Mesenchymal stem cell (in vitro differentiated cells and primary cell): Measurements from ENCODE around the gene SMIM44.

ENCODE experiments used
- DNase-seq: peaks from one replicate; pipeline ENCODE4 v3.0.0-alpha.2; 2013
- H2AFZ ChIP-seq: one replicate; pipeline ENCODE4 v1.6.1; 2013; ENCODE audit warnings: low read depth, mild to moderate bottlenecking, control low read depth, inconsistent platforms, low read length, moderate library complexity
- H2AK5ac ChIP-seq: 2 replicates; pipeline ENCODE4 v1.6.1; 2013; ENCODE audit warnings: low read length, moderate library complexity, mild to moderate bottlenecking, inconsistent platforms; ENCODE audit not compliant: severe bottlenecking
- H2BK120ac ChIP-seq: one replicate; pipeline ENCODE4 v1.6.1; 2013; ENCODE audit warnings: low read depth, mild to moderate bottlenecking, inconsistent platforms, low read length, moderate library complexity
- H2BK12ac ChIP-seq, 2 experiments: one replicate each; pipeline ENCODE4 v1.6.1; 2013; ENCODE audit warnings: inconsistent platforms in 2 of 2, low read length in 2 of 2, mild to moderate bottlenecking in 2 of 2, moderate library complexity in 2 of 2, control low read depth in 1 of 2
- H2BK15ac ChIP-seq: one replicate; pipeline ENCODE4 v1.6.1; 2013; ENCODE audit warnings: mild to moderate bottlenecking, low read depth, inconsistent platforms; ENCODE audit not compliant: poor library complexity, severe bottlenecking
- H2BK5ac ChIP-seq: 2 replicates; pipeline ENCODE4 v1.6.1; 2013; ENCODE audit warnings: low read depth, mild to moderate bottlenecking, low read length, control low read depth, inconsistent platforms; ENCODE audit not compliant: poor library complexity, severe bottlenecking
- H3K14ac ChIP-seq, 2 experiments: one replicate each; pipeline ENCODE4 v1.6.1; 2013; ENCODE audit warnings: inconsistent platforms in 2 of 2, low read length in 2 of 2, control low read depth in 1 of 2, mild to moderate bottlenecking in 1 of 2, moderate library complexity in 1 of 2
- H3K18ac ChIP-seq, 2 experiments: one replicate each; pipeline ENCODE4 v1.6.1; 2013; ENCODE audit warnings: inconsistent platforms in 2 of 2, low read length in 2 of 2, control low read depth in 1 of 2, low read depth in 1 of 2, mild to moderate bottlenecking in 1 of 2
- H3K23ac ChIP-seq, 2 experiments: one replicate each; pipeline ENCODE4 v1.6.1; 2013; ENCODE audit warnings: inconsistent platforms in 2 of 2, low read length in 2 of 2, mild to moderate bottlenecking in 2 of 2, moderate library complexity in 2 of 2, control low read depth in 1 of 2
- H3K27ac ChIP-seq: 2 replicates; pipeline ENCODE4 v1.5.1; 2013; ENCODE audit warnings: mild to moderate bottlenecking, moderate library complexity, low read length, control low read depth, inconsistent platforms; ENCODE audit not compliant: poor library complexity, severe bottlenecking
- H3K27me3 ChIP-seq, 2 experiments: 2 replicates each; pipeline versions ENCODE4 v1.6.1 to v1.7.0; 2013; ENCODE audit warnings: low read length in 2 of 2, mild to moderate bottlenecking in 2 of 2, moderate library complexity in 2 of 2, control low read depth in 1 of 2, inconsistent platforms in 1 of 2; ENCODE audit not compliant: control insufficient read depth in 1 of 2, insufficient read depth in 1 of 2
- H3K36me3 ChIP-seq, 2 experiments: 2 replicates each; pipeline versions ENCODE4 v1.6.1 to v1.7.0; 2013; ENCODE audit warnings: low read length in 2 of 2, control low read depth in 1 of 2, inconsistent platforms in 1 of 2, low read depth in 1 of 2, mild to moderate bottlenecking in 1 of 2; ENCODE audit not compliant: insufficient read depth in 2 of 2, control insufficient read depth in 1 of 2
- H3K4ac ChIP-seq, 2 experiments: one replicate each; pipeline ENCODE4 v1.6.1; 2013; ENCODE audit warnings: inconsistent platforms in 2 of 2, low read length in 2 of 2, mild to moderate bottlenecking in 2 of 2, moderate library complexity in 2 of 2, control low read depth in 1 of 2, low read depth in 1 of 2
- H3K4me1 ChIP-seq: 2 replicates; pipeline ENCODE4 v1.6.1; 2013; ENCODE audit warnings: low read depth, low read length, control low read depth; ENCODE audit not compliant: control insufficient read depth, insufficient read depth
- H3K4me2 ChIP-seq: 2 replicates; pipeline ENCODE4 v1.6.1; 2013; ENCODE audit warnings: low read length, mild to moderate bottlenecking, inconsistent platforms; ENCODE audit not compliant: poor library complexity, severe bottlenecking
- H3K4me3 ChIP-seq, 2 experiments: 2 replicates each; pipeline versions ENCODE4 v1.5.1 to v1.7.0; 2013; ENCODE audit warnings: low read length in 2 of 2, mild to moderate bottlenecking in 2 of 2, control low read depth in 1 of 2, low read depth in 1 of 2; ENCODE audit not compliant: insufficient read depth in 1 of 2
- H3K79me1 ChIP-seq: replicated peaks from 2 replicates; pipeline ENCODE4 v1.6.1; 2013; ENCODE audit warnings: mild to moderate bottlenecking, control low read depth, low read length, inconsistent platforms; ENCODE audit not compliant: poor library complexity, severe bottlenecking
- H3K9ac ChIP-seq: 2 replicates; pipeline ENCODE4 v1.7.0; 2013; ENCODE audit warnings: mild to moderate bottlenecking, low read length, moderate library complexity
- H3K9me3 ChIP-seq: 2 replicates; pipeline ENCODE4 v1.7.0; 2013; ENCODE audit warnings: mild to moderate bottlenecking, low read length; ENCODE audit not compliant: control insufficient read depth
- H4K8ac ChIP-seq: one replicate; pipeline ENCODE4 v1.6.1; 2013; ENCODE audit warnings: inconsistent platforms, mild to moderate bottlenecking, low read length, moderate library complexity
- H4K91ac ChIP-seq: one replicate; pipeline ENCODE4 v1.6.1; 2013; ENCODE audit warnings: mild to moderate bottlenecking, low read length, inconsistent platforms
- WGBS: methylation state at CpG from one replicate; pipeline ENCODE4 v1.1.7; 2013; ENCODE audit warnings: mixed read lengths; 5-methylcytosine and 5-hydroxymethylcytosine counted together

SMIM44 gene

DNA sequence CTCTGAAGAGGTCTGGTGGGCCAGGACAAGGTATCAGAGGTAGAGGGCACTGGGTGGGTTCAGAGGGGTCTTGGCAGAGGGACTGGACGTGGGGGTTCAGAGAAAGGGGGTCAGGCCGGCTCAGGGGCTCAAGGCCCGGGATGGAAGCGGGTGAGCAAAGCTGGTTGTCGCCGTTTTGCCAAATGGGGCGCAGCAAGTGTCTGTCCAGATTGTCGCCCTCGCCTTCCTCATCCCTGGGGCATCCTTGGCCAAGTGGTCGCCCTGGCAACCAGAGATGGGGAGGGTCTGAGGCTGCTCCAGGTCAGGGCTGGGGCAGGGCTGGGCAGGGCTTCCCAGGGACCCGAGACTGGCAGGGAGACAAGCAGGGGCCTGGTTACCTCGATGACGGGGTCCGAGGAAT lies 10.4 kb upstream of the SMIM44 start:
- no peak overlapping the region for H2BK15ac ChIP-seq
- peaks cover 37% of the 10 kb centered on the region for H3K4me1 ChIP-seq
- no peaks in the 10 kb centered on the region for H3K9me3 ChIP-seq
- no peaks in the 10 kb centered on the region for H3K27me3 ChIP-seq
- 96% methylated on average over 14 of the region's 14 CpGs for WGBS
- H2AK5ac ChIP-seq: no peak overlapping the region
- no peak overlapping the region for H3K18ac ChIP-seq
- H4K91ac ChIP-seq: no peak overlapping the region
- peaks cover 38% of the 10 kb centered on the region for H3K79me1 ChIP-seq
- no peak overlapping the region for H3K4me3 ChIP-seq
- no peak overlapping the region for H2BK12ac ChIP-seq
- H3K4me2 ChIP-seq: no peak overlapping the region
- no peak overlapping the region for H3K4ac ChIP-seq
- H3K14ac ChIP-seq: no peak overlapping the region
- H2AFZ ChIP-seq: no peak overlapping the region
- no peak overlapping the region for H3K27ac ChIP-seq
- no peak overlapping the region for H4K8ac ChIP-seq
- H2BK5ac ChIP-seq: no peak overlapping the region
- H3K36me3 ChIP-seq: peaks cover 40 to 75% of the 10 kb centered on the region in 2 experiments
- no peak overlapping the region for H2BK120ac ChIP-seq
- H3K23ac ChIP-seq: no peak overlapping the region
- no peak overlapping the region for H3K9ac ChIP-seq
- no peak for DNase-seq

DNA sequence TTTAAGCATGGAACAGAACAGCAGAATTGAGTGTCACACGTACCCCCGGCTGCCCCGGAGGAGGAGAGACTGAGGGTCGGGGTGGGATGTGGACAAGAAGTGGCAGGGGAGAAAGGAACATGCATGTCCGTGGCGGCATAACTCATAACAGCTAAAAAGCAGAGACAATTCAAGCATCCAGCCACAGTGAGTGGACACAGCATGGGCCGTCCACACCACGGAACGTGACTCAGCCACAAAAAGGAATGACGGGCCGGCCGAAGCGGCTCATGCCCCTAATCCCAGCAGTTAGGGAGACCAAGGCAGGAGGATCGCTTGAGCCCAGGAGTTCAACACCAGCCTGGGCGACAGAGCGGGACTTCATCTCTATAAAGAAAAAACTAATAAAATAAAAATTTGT lies 9.7 kb upstream of the SMIM44 start:
- Histone ChIP-seq H2BK5ac (no peak overlapping the region), H2AFZ (no peak overlapping the region), H3K18ac (no peak overlapping the region), H3K14ac (no peak overlapping the region), H2BK12ac (no peak overlapping the region), H2BK15ac (no peak overlapping the region), H2AK5ac (peak overlapping the region; percentile 26), H3K79me1 (peaks cover 38% of the 10 kb centered on the region), H4K8ac (no peak overlapping the region), H3K36me3 (peaks cover 42 to 79% of the 10 kb centered on the region in 2 experiments), H3K9ac (no peak overlapping the region), H3K23ac (no peak overlapping the region), H3K27ac (no peak overlapping the region), H3K4me2 (no peak overlapping the region), H3K9me3 (no peaks in the 10 kb centered on the region), H3K4me1 (peaks cover 38% of the 10 kb centered on the region), H3K4ac (no peak overlapping the region), H3K4me3 (no peak overlapping the region), H4K91ac (no peak overlapping the region), H2BK120ac (no peak overlapping the region), H3K27me3 (no peaks in the 10 kb centered on the region)
- WGBS: 89% methylated on average over 13 of the region's 16 CpGs
- no peak for DNase-seq

DNA sequence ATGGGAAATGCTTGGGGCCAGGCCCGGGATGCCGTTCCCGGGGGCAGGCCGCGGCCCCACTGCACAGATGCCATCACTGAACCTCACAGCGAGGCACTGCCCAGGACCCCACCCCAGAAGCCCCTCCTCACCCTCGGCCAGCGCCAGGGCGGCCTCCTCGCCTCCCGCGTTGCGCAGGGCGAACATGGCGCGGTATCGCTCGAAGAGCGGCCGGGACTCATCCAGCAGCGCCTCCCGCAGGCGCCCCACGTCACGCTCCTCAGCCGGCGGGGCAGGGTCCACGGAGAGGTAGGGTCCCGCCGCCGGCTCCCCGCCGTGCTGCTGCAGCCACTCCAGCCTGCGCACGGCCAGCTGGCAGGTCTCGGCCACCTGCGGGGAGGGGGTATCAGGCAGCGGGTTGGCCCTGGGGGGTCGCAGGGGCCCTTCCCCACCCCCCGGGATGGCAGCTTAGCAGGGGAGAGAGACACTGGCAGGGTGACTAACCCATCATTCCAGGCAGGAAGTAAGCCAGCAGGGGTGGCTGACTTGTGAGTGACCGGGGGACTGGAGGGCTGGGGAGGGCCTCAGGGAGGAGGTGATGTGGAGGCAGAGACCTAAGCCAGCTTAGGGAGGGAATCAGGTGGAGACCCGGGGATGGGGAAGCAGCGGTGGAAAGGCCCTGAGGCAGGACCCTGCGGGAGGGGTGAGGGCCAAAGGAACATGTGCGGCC lies 9.0 kb upstream of the SMIM44 start:
- Histone ChIP-seq H2BK5ac (no peak overlapping the region), H3K9me3 (no peaks in the 10 kb centered on the region), H3K27ac (no peak overlapping the region), H2BK12ac (no peak overlapping the region), H3K4me1 (peaks cover 32% of the 10 kb centered on the region), H2BK120ac (no peak overlapping the region), H2BK15ac (no peak overlapping the region), H3K18ac (no peak overlapping the region), H3K36me3 (peaks cover 42 to 76% of the 10 kb centered on the region in 2 experiments), H3K14ac (no peak overlapping the region), H4K91ac (no peak overlapping the region), H3K27me3 (no peaks in the 10 kb centered on the region), H4K8ac (no peak overlapping the region), H3K4me2 (no peak overlapping the region), H3K79me1 (peaks cover 35% of the 10 kb centered on the region), H2AK5ac (peak overlapping the region; percentile 4), H2AFZ (no peak overlapping the region), H3K23ac (no peak overlapping the region), H3K4me3 (no peak overlapping the region), H3K9ac (no peak overlapping the region), H3K4ac (no peak overlapping the region)
- DNase-seq: no peak
- 96% methylated on average over 45 of the region's 45 CpGs for WGBS

DNA sequence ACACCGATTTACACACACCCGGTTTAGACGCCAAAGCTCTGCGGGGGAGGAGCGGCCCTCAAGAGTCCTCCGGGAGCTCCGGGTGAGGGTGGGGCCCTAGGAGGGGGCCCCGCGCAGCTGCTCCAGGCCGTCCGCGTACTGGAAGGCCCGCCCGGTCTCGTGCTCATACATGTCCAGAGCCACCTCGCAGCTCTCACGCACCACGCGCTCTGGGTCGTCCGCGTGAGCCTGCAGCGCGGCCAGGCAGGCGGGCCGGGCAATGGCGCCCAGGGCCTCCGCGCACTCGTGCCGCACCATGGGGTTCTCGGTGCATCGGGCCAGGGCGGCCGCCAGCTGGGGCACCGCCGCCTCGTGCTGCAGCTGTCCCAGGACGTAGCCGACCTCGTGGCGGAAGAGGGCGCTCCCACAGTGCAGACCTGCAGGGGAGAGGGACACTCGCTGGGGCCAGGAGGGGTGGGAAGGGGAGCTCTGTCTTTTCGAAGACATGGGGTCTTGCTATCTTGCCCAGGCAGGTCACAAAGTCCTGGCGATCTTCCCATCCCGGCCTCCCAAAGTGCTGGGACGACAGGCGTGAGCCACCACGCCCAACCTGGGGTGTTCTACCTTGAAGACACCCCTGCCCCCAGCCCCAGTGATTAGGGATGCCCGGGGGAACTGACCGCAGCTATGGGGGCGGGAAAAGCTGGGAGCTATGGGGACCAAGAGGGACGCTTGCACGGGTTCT lies 8.3 kb upstream of the SMIM44 start:
- 96% methylated on average over 53 of the region's 55 CpGs for WGBS
- H3K18ac ChIP-seq: no peak overlapping the region
- H3K23ac ChIP-seq: no peak overlapping the region
- H3K27me3 ChIP-seq: no peaks in the 10 kb centered on the region
- peaks cover 31% of the 10 kb centered on the region for H3K4me1 ChIP-seq
- H3K4me2 ChIP-seq: no peak overlapping the region
- no peak overlapping the region for H2BK12ac ChIP-seq
- no peak overlapping the region for H2AFZ ChIP-seq
- no peak overlapping the region for H2BK15ac ChIP-seq
- no peak overlapping the region for H3K4me3 ChIP-seq
- DNase-seq: no peak
- no peak overlapping the region for H4K8ac ChIP-seq
- H3K9me3 ChIP-seq: no peaks in the 10 kb centered on the region
- H3K4ac ChIP-seq: no peak overlapping the region
- no peak overlapping the region for H2BK5ac ChIP-seq
- H3K36me3 ChIP-seq: peaks cover 35 to 73% of the 10 kb centered on the region in 2 experiments
- no peak overlapping the region for H3K14ac ChIP-seq
- peaks cover 32% of the 10 kb centered on the region for H3K79me1 ChIP-seq
- H2BK120ac ChIP-seq: no peak overlapping the region
- H3K27ac ChIP-seq: no peak overlapping the region
- H3K9ac ChIP-seq: no peak overlapping the region
- H2AK5ac ChIP-seq: no peak overlapping the region
- H4K91ac ChIP-seq: peak overlapping the region; percentile 62
